MM.1S (cell line): ENCODE data around the gene SH3GL3.

Source experiments
- DNase-seq: peaks from one replicate; pipeline ENCODE4 v3.0.0-alpha.2; 2015
- H2AFZ ChIP-seq: fragments of 300-600 bp; sonication (generic); 2 replicates; pipeline ENCODE4 v1.6.0; 2016; ENCODE audit warnings: antibody characterized with exemption, low read length
- H3F3A ChIP-seq: fragments of 300-600 bp; sonication (generic); 2 replicates; pipeline ENCODE4 v1.6.1; 2016; ENCODE audit warnings: mild to moderate bottlenecking, antibody characterized with exemption, low read length, moderate library complexity, mixed read lengths; ENCODE audit not compliant: insufficient read depth
- H3K27ac ChIP-seq: fragments of 300-600 bp; sonication (generic); 2 replicates; pipeline ENCODE4 v1.5.1; 2016; ENCODE audit warnings: mild to moderate bottlenecking, low read length
- H3K27me3 ChIP-seq: fragments of 300-600 bp; sonication (generic); replicated peaks from 2 replicates; pipeline ENCODE4 v1.6.0; 2016; ENCODE audit warnings: low read length; ENCODE audit not compliant: insufficient read depth
- H3K36me3 ChIP-seq: fragments of 300-600 bp; sonication (generic); replicated peaks from 2 replicates; pipeline ENCODE4 v1.6.1; 2016; ENCODE audit warnings: mild to moderate bottlenecking, low read length, mixed read lengths; ENCODE audit not compliant: insufficient read depth
- H3K4me1 ChIP-seq: fragments of 300-600 bp; sonication (generic); 2 replicates; pipeline ENCODE4 v1.6.1; 2016; ENCODE audit warnings: low read length, mixed read lengths
- H3K4me2 ChIP-seq: fragments of 300-600 bp; sonication (generic); 2 replicates; pipeline ENCODE4 v1.6.0; 2016; ENCODE audit warnings: low read depth, low read length
- H3K4me3 ChIP-seq: fragments of 300-600 bp; sonication (generic); 2 replicates; pipeline ENCODE4 v1.5.1; 2016; ENCODE audit warnings: low read length, mixed read lengths
- H3K79me2 ChIP-seq: fragments of 300-600 bp; sonication (generic); 2 replicates; pipeline ENCODE4 v1.6.1; 2016; ENCODE audit warnings: mixed run types, low read length, mixed read lengths
- H3K9ac ChIP-seq: fragments of 300-600 bp; sonication (generic); 2 replicates; pipeline ENCODE4 v1.6.1; 2016; ENCODE audit warnings: low read length, mixed read lengths
- H3K9me2 ChIP-seq: fragments of 300-600 bp; sonication (generic); replicated peaks from 2 replicates; pipeline ENCODE4 v1.6.1; 2016; ENCODE audit warnings: mild to moderate bottlenecking, low read length, mixed read lengths; ENCODE audit not compliant: insufficient read depth
- H3K9me3 ChIP-seq: fragments of 300-600 bp; sonication (generic); replicated peaks from 2 replicates; pipeline ENCODE4 v1.6.1; 2016; ENCODE audit warnings: mild to moderate bottlenecking, low read length, mixed read lengths; ENCODE audit not compliant: insufficient read depth
- H4K20me1 ChIP-seq: fragments of 300-600 bp; sonication (generic); 2 replicates; pipeline ENCODE4 v1.6.1; 2016; ENCODE audit warnings: mild to moderate bottlenecking, low read length, moderate library complexity, mixed read lengths; ENCODE audit not compliant: insufficient read depth
- EZH2 ChIP-seq: fragments of 300-600 bp; sonication (generic); optimal IDR thresholded peaks from 2 replicates; pipeline ENCODE3; 2017; ENCODE audit warnings: low read depth, mild to moderate bottlenecking, antibody characterized with exemption, low read length, mixed read lengths
- EZH2phosphoT487 ChIP-seq: fragments of 300-600 bp; sonication (generic); IDR thresholded peaks from 2 replicates; pipeline ENCODE4 v1.6.1; 2018; ENCODE audit warnings: antibody characterized with exemption, low read length
- TF ChIP-seq, protein P1 (sequence below): fragments of 300-600 bp; sonication (generic); IDR thresholded peaks from 2 replicates; pipeline ENCODE4 v1.5.1; 2016; ENCODE audit warnings: antibody characterized with exemption, low read length, mixed read lengths

SH3GL3 gene

DNA sequence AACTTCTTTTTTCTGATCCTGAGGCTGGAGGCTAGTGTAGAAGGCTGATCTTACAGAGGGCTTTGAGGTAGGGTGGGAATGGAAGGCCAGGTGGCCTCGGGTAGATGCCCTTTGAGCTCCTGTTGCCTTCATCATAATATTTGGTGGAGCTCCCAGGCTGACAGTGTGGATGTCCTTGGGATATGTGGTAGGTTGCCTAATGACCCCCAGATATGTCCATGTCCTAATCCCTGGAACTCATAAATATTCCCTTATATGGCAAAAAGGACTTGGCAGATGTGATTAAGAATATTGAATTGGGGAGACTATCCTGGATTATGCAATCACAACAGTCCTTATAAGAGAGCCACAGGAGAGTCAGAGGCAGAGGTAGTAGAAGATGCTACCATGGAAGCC, 212.3 kb downstream of the SH3GL3 start:
- Histone ChIP-seq H3K27me3 (no peaks in the 10 kb centered on the region), H3K79me2 (no peaks in the 10 kb centered on the region), H3K9me2 (no peaks in the 10 kb centered on the region), H3K4me1 (no peaks in the 10 kb centered on the region), H3F3A (no peaks in the 10 kb centered on the region), H3K27ac (no peak overlapping the region), H3K4me2 (no peak overlapping the region), H3K4me3 (no peak overlapping the region), H2AFZ (no peak overlapping the region), H4K20me1 (no peaks in the 10 kb centered on the region), H3K9ac (no peak overlapping the region), H3K9me3 (no peaks in the 10 kb centered on the region), H3K36me3 (no peaks in the 10 kb centered on the region)
- TF ChIP-seq EZH2phosphoT487 (no peak), EZH2 (no peak)
- TF ChIP-seq, protein P1, sequence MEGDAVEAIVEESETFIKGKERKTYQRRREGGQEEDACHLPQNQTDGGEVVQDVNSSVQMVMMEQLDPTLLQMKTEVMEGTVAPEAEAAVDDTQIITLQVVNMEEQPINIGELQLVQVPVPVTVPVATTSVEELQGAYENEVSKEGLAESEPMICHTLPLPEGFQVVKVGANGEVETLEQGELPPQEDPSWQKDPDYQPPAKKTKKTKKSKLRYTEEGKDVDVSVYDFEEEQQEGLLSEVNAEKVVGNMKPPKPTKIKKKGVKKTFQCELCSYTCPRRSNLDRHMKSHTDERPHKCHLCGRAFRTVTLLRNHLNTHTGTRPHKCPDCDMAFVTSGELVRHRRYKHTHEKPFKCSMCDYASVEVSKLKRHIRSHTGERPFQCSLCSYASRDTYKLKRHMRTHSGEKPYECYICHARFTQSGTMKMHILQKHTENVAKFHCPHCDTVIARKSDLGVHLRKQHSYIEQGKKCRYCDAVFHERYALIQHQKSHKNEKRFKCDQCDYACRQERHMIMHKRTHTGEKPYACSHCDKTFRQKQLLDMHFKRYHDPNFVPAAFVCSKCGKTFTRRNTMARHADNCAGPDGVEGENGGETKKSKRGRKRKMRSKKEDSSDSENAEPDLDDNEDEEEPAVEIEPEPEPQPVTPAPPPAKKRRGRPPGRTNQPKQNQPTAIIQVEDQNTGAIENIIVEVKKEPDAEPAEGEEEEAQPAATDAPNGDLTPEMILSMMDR, result no peak
- no peak for DNase-seq

DNA sequence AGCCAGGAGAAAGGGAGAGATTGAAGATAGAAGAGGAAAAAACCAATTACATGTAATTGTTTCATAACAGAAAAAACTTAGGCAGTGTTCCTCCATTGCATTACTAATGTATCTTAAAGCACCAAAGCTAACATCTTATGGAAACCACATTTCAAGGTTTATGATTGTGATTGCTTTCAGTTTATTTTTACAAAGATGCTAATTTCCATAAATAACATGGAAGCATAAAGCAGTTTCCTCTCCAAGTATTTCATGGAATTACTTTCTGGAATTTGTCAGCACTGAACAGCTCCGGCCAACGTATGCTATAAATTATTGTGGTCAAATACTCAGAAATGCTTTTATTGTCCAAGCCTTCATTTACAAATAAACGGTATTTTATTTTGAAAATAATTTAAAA, 218.3 kb downstream of the SH3GL3 start:
- no peak for DNase-seq
- Histone ChIP-seq H3K4me3 (no peak overlapping the region), H3K79me2 (no peaks in the 10 kb centered on the region), H3K4me2 (no peak overlapping the region), H3K9ac (no peak overlapping the region), H3K9me3 (no peaks in the 10 kb centered on the region), H3K27me3 (no peaks in the 10 kb centered on the region), H3F3A (no peaks in the 10 kb centered on the region), H3K27ac (no peak overlapping the region), H4K20me1 (no peaks in the 10 kb centered on the region), H2AFZ (no peak overlapping the region), H3K4me1 (no peaks in the 10 kb centered on the region), H3K36me3 (no peaks in the 10 kb centered on the region), H3K9me2 (no peaks in the 10 kb centered on the region)
- no peak for TF ChIP-seq EZH2phosphoT487
- no peak for TF ChIP-seq EZH2
- TF ChIP-seq, protein P1, result no peak
